GM12873 (cell line): ENCODE data around the gene ITPRIPL1.

Source experiments
- CTCF ChIP-seq: IDR thresholded peaks from 2 replicates; pipeline ENCODE4 v1.5.1; 2012; ENCODE audit warnings: low read depth, mild to moderate bottlenecking, moderate library complexity, low read length, control low read depth; ENCODE audit not compliant: insufficient read depth; ENCODE audit errors: missing control alignments

ITPRIPL1 gene

GRCh38 chr2:96325884-96326255 lies 753 bp downstream of the ITPRIPL1 start:
- no peak for TF ChIP-seq CTCF

- no peak for TF ChIP-seq CTCF
These were observed 1.4 kb downstream of the ITPRIPL1 start for GRCh38 chr2:96326564-96326963.

DNA sequence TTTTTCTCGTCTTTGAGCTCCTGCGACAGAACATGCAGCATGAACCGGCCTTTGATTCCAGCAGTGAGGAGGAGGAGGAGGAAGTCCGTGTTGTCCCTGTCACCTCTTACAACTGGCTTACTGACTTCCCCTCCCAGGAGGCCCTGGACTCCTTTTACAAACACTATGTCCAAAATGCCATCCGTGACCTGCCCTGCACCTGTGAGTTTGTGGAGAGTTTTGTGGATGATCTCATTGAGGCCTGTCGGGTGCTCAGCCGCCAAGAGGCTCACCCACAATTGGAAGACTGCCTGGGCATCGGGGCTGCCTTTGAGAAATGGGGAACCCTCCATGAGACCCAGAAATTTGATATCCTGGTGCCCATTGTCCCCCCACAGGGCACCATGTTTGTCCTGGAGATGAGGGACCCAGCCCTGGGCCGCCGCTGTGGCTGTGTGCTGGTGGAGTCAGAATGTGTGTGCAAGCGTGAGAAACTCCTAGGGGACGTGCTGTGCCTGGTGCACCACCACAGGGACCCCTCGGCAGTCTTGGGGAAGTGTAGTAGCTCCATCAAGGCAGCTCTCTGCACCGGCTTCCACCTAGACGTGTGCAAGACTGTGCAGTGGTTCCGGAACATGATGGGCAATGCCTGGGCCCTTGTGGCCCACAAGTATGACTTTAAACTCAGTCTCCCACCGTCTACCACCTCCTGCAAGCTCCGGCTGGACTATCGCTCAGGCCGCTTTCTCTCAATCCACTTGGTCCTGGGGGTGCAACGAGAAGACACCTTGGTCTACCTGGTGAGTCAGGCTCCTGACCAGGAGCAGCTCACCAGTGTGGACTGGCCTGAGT lies 2.1 kb downstream of the ITPRIPL1 start:
- TF ChIP-seq CTCF, result no peak

- no peak for TF ChIP-seq CTCF
These were observed 4.3 kb downstream of the ITPRIPL1 start for GRCh38 chr2:96329456-96329855.

- TF ChIP-seq CTCF, result no peak
These were observed 4.8 kb downstream of the ITPRIPL1 start for GRCh38 chr2:96329874-96330273.

DNA sequence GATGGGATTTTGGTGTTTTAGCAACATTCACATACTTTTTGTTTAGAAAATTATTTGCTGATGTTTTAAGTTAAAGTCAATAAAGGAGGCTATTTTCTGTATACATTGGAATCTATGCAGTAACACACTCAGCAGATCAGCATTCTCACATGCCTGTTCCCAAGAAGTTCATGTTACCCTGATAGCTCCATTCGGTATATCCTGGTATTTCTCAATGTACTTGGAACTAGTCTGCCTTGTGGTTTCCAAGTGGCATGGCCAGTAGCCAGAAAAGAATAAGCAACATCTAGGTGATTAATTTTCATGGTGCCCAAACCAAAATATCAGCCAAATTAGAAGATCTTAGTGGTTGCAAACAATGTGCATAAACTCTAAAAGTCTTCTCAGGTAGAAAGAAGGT lies 5.3 kb downstream of the ITPRIPL1 start:
- TF ChIP-seq CTCF, result no peak

GRCh38 chr2:96333708-96334107 lies 8.6 kb downstream of the ITPRIPL1 start:
- TF ChIP-seq CTCF, result no peak
